Esophagus squamous epithelium (tissue), 5 donors: ENCODE data around the gene LIN7A. TPM values are rescaled to one million over a fixed set of nuclear protein-coding genes. Genes with fewer than 3 reads are reported as not detected.

Source experiments
- DNase-seq: peaks from one replicate; lab custom pipeline; 2025; lab: John Stamatoyannopoulos, UW
- H3K27ac ChIP-seq, 4 donors: fragments of 200-600 bp; sonication (generic); one replicate each; pipeline ENCODE4 v1.5.1; 2016 to 2019; ENCODE audit warnings: mild to moderate bottlenecking in 1 of 4
- H3K27me3 ChIP-seq, 4 donors: fragments of 200-600 bp; sonication (generic); 1 replicate in 3 of 4; 2 replicates in 1 of 4; pipeline versions ENCODE4 v1.5.1 to v1.6.0; 2017 to 2021; ENCODE audit warnings: antibody characterized with exemption in 1 of 4
- H3K36me3 ChIP-seq, 3 donors: fragments of 200-600 bp; sonication (generic); one replicate each; pipeline ENCODE4 v1.5.1; 2016 to 2019
- H3K4me1 ChIP-seq, 3 donors: fragments of 200-600 bp; sonication (generic); one replicate each; pipeline ENCODE4 v1.5.1; 2017 to 2019
- H3K4me3 ChIP-seq, 4 donors: fragments of 200-600 bp; sonication (generic); 1 replicate in 3 of 4; 2 replicates in 1 of 4; pipeline ENCODE4 v1.5.1; 2016 to 2019; ENCODE audit warnings: mild to moderate bottlenecking in 2 of 4, moderate library complexity in 1 of 4
- H3K9me3 ChIP-seq, 3 donors: fragments of 200-600 bp; sonication (generic); one replicate each; pipeline ENCODE4 v1.5.1; 2016 to 2019
- POLR2A ChIP-seq, 4 donors: fragments of 450-650 bp; IDR thresholded peaks; one replicate each; pipeline ENCODE4 v1.6.1; 2017; ENCODE audit warnings: antibody characterized with exemption in 4 of 4, mild to moderate bottlenecking in 4 of 4, moderate library complexity in 3 of 4
- whole genome bisulfite sequencing, 2 donors: methylation state at CpG; one replicate each; pipeline ENCODE4 v1.1.5; 2018; 5-methylcytosine and 5-hydroxymethylcytosine counted together
- intact Hi-C: fragments of 100-400 bp; cut with DNase I; formaldehyde crosslinking; loops from one replicate; pipeline ENCODE4 v1.15.0; 2022
- total RNA-seq, 4 donors: library from RNA; depleted of rRNA; stranded (reverse); fragments of >200 nt; gene quantifications; one replicate each; pipeline ENCODE4 v1.1.0, GENCODE V29; 2016
- TF ChIP-seq, protein P1 (sequence below), 6 experiments: fragments of 450-650 bp in 4 of 6; fragments of 200-600 bp in 2 of 6; sonication (generic) in 2 of 6; IDR thresholded peaks; one replicate each; pipeline ENCODE4 v1.5.1; 2016 to 2019; ENCODE audit warnings: antibody characterized with exemption in 6 of 6, mild to moderate bottlenecking in 4 of 6, moderate library complexity in 4 of 6
- donor health status: DM: yes; HTN: yes; CAD: no.

Gene LIN7A
- total RNA-seq, 4 donors from 2014 or later: 0.49 to 2.7 (median 0.74) TPM

DNA sequence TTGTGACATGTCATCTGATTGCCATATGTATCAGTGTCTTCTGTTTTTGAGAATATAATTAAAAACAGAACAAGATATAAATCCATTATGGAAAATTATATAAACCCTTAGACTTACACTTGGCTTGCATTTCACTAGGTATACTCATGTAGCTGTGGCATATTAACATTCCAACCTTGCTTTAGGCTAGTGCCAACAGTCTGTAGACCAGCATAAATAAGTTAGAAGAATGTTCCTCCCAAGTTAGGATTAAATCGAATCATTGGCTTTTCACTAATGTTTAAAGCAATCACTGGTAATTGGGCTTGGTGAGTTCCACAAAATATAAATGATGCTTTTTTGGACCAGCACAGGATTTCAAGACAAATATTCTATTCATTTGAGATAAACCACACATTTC, 103.0 kb downstream of the LIN7A start:
- Histone ChIP-seq H3K36me3 (no peaks in the 10 kb centered on the region), H3K4me1 (no peaks in the 10 kb centered on the region), H3K27ac (no peak overlapping the region), H3K9me3 (no peaks in the 10 kb centered on the region), H3K4me3 (no peak overlapping the region), H3K27me3 (no peaks in the 10 kb centered on the region)
- 0 to 28% methylated on average over 1 of the region's 1 CpG for WGBS, 2 donors
- intact Hi-C loops: no loop called here
- no peak for DNase-seq
- TF ChIP-seq POLR2A (IDR thresholded peaks at IDR 0.05): no peak
- TF ChIP-seq, protein P1, sequence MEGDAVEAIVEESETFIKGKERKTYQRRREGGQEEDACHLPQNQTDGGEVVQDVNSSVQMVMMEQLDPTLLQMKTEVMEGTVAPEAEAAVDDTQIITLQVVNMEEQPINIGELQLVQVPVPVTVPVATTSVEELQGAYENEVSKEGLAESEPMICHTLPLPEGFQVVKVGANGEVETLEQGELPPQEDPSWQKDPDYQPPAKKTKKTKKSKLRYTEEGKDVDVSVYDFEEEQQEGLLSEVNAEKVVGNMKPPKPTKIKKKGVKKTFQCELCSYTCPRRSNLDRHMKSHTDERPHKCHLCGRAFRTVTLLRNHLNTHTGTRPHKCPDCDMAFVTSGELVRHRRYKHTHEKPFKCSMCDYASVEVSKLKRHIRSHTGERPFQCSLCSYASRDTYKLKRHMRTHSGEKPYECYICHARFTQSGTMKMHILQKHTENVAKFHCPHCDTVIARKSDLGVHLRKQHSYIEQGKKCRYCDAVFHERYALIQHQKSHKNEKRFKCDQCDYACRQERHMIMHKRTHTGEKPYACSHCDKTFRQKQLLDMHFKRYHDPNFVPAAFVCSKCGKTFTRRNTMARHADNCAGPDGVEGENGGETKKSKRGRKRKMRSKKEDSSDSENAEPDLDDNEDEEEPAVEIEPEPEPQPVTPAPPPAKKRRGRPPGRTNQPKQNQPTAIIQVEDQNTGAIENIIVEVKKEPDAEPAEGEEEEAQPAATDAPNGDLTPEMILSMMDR (IDR thresholded peaks at IDR 0.05): no peak

DNA sequence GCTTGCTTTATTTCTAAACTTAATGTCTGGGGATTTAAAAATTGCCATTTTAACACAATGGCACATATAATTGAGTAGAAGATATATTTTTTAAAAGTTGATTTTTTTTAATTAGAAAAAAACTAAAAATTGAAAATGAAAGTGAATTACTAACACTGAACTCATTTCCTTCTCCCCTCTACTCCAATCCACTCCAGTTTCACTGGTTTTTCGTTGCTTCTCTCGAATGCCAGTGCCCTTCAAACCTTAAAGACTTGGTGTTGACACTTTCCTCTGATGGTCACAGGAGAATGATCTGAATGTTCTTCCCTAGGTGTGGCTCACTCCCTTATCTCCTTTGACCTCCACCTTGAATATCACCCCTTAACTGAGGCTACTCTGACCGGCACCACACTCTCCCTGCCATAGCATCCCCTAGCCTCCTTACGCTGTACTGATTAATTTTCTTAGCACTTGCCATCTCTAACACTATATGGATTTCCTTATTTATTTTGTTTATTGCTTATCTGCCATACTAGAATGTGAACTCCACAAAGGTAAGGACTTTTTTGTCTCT, 107.1 kb downstream of the LIN7A start:
- TF ChIP-seq POLR2A (IDR thresholded peaks at IDR 0.05): no peak
- TF ChIP-seq, protein P1 (IDR thresholded peaks at IDR 0.05): no peak
- intact Hi-C loops: no loop called here
- Histone ChIP-seq H3K4me3 (no peak overlapping the region), H3K27ac (no peak overlapping the region), H3K36me3 (no peaks in the 10 kb centered on the region), H3K9me3 (no peaks in the 10 kb centered on the region), H3K4me1 (no peaks in the 10 kb centered on the region), H3K27me3 (no peaks in the 10 kb centered on the region)
- WGBS, 2 donors: 83% methylated on average over 4 of the region's 4 CpGs
- no peak for DNase-seq

DNA sequence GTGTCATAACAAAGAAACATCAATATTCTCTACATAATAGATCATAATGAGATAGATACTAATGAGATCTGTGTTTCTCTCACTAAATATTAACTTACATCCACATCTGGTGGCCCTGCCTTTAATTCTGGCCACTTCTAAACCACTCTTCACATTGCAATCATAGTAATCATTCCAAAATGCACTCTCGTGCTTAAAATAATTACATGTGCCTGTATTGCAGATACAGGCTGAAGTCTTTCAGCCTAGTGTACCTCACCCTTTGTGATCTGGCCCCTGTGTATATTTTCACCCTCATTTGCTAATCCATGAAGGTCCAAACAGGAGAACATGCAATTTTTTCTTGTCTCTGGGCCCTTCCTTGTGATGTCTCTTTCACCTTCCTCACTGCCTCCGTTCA, 108.0 kb downstream of the LIN7A start:
- WGBS, 2 donors: 67 to 74% methylated on average over 2 of the region's 2 CpGs
- Histone ChIP-seq H3K4me3 (no peak overlapping the region), H3K27me3 (no peaks in the 10 kb centered on the region), H3K36me3 (no peaks in the 10 kb centered on the region), H3K27ac (no peak overlapping the region), H3K4me1 (no peaks in the 10 kb centered on the region), H3K9me3 (no peaks in the 10 kb centered on the region)
- TF ChIP-seq, protein P1 (IDR thresholded peaks at IDR 0.05): no peak
- no peak for TF ChIP-seq POLR2A (IDR thresholded peaks at IDR 0.05)
- intact Hi-C loops: no loop called here
- no peak for DNase-seq

GRCh38 chr12:80825506-80825905, 112.2 kb downstream of the LIN7A start:
- no peak overlapping the region for H3K27ac ChIP-seq
- intact Hi-C loops: no loop called here
- H3K27me3 ChIP-seq: no peaks in the 10 kb centered on the region
- 50 to 53% methylated on average over 2 of the region's 2 CpGs for WGBS, 2 donors
- H3K4me1 ChIP-seq: no peaks in the 10 kb centered on the region
- H3K36me3 ChIP-seq: no peaks in the 10 kb centered on the region
- no peak overlapping the region for H3K4me3 ChIP-seq
- TF ChIP-seq POLR2A (IDR thresholded peaks at IDR 0.05): no peak
- TF ChIP-seq, protein P1 (IDR thresholded peaks at IDR 0.05): no peak
- no peaks in the 10 kb centered on the region for H3K9me3 ChIP-seq
- no peak for DNase-seq

- DNase-seq: no peak
- no peak overlapping the region for H3K27ac ChIP-seq
- H3K9me3 ChIP-seq: no peaks in the 10 kb centered on the region
- intact Hi-C loops: no loop called here
- H3K4me1 ChIP-seq: no peaks in the 10 kb centered on the region
- TF ChIP-seq POLR2A (IDR thresholded peaks at IDR 0.05): no peak
- TF ChIP-seq, protein P1 (IDR thresholded peaks at IDR 0.05): no peak
- H3K4me3 ChIP-seq: no peak overlapping the region
- H3K36me3 ChIP-seq: no peaks in the 10 kb centered on the region
- no peaks in the 10 kb centered on the region for H3K27me3 ChIP-seq
- 53 to 61% methylated on average over 2 of the region's 3 CpGs for WGBS, 2 donors
Observed at GRCh38 chr12:80823393-80823792, 114.3 kb downstream of the LIN7A start.
